AG04450 (cell line): Measurements from ENCODE around the gene NEK11. TPM values are rescaled to one million over a fixed set of nuclear protein-coding genes. Genes with fewer than 3 reads are reported as not detected.

Experiments used
- CTCF ChIA-PET: fragments of 300-600, 350-600 bp; formaldehyde crosslinking; extraction: SDS; loops from one replicate; lab custom pipeline; 2022; ENCODE audit warnings: antibody characterized with exemption, inconsistent platforms; lab: Charles Lee
- POLR2A ChIA-PET: fragments of 350-600 bp; formaldehyde crosslinking; extraction: SDS; loops from one replicate; lab custom pipeline; 2021; ENCODE audit warnings: antibody characterized with exemption, inconsistent platforms; lab: Yijun Ruan, JAX
- DNase-seq: peaks from one replicate; pipeline ENCODE4 v3.0.0-alpha.2; 2011; ENCODE audit warnings: low read depth, low spot score
- H3K27ac ChIP-seq: one replicate; pipeline ENCODE4 v1.5.1; 2012; ENCODE audit warnings: low read depth, low read length, control low read depth
- H3K27me3 ChIP-seq: one replicate; pipeline ENCODE4 v1.6.0; 2012; ENCODE audit warnings: low read length; ENCODE audit not compliant: control insufficient read depth, insufficient read depth
- H3K4me3 ChIP-seq: 2 replicates; pipeline ENCODE4 v1.5.1; 2011; ENCODE audit warnings: mild to moderate bottlenecking, low read depth, low read length, control low read depth
- H3K9me3 ChIP-seq: 2 replicates; pipeline ENCODE4 v1.5.1; 2012; ENCODE audit warnings: low read length; ENCODE audit not compliant: control insufficient read depth, insufficient read depth
- CTCF ChIP-seq: IDR thresholded peaks from 2 replicates; pipeline ENCODE4 v1.5.1; 2011; ENCODE audit warnings: low read depth, low read length, control low read depth, inconsistent platforms
- polyA plus RNA-seq: library from polyadenylated mRNA; depleted of rRNA; stranded (reverse); fragments of >200 nt; gene quantifications from 2 replicates; pipeline ENCODE4 v1.2.3, GENCODE V29; 2011

The NEK11 gene
- polyA plus RNA-seq, 1 experiment = 4.0 TPM

- DNase-seq = no peak
- no peak for TF ChIP-seq CTCF
- no peak overlapping the region for H3K27ac ChIP-seq
- POLR2A ChIA-PET = no interaction called here
- CTCF ChIA-PET = no interaction called here
- no peaks in the 10 kb centered on the region for H3K27me3 ChIP-seq
- H3K9me3 ChIP-seq = no peaks in the 10 kb centered on the region
- H3K4me3 ChIP-seq = no peak overlapping the region
These were observed 21.4 kb downstream of the NEK11 start for GRCh38 chr3:131048030-131048429.

GRCh38 chr3:131050001-131050400 lies 23.3 kb downstream of the NEK11 start:
- ChIA-PET CTCF (no interaction called here), POLR2A (no interaction called here)
- H3K9me3 ChIP-seq = no peaks in the 10 kb centered on the region

GRCh38 chr3:131053043-131053859 lies 26.6 kb downstream of the NEK11 start:
- Histone ChIP-seq H3K27me3 (no peaks in the 10 kb centered on the region), H3K27ac (no peak overlapping the region), H3K9me3 (no peaks in the 10 kb centered on the region), H3K4me3 (no peak overlapping the region)
- ChIA-PET CTCF (interaction anchor here (1.2 kb wide), 1 partner anchor 11 kb away, joined by 4 read pairs; no protein-coding TSS in a partner anchor), POLR2A (no interaction called here)
- peak; percentile 28; the same call in 1 of the 2 replicates for TF ChIP-seq CTCF
- DNase-seq = no peak

More at GRCh38 chr3:131050001-131050400, 23.3 kb downstream of the NEK11 start:
- DNase-seq = no peak
- Histone ChIP-seq H3K4me3 (no peak overlapping the region), H3K27ac (no peak overlapping the region), H3K27me3 (no peaks in the 10 kb centered on the region)
- no peak for TF ChIP-seq CTCF

- CTCF ChIA-PET = no interaction called here
- POLR2A ChIA-PET = no interaction called here
- no peak for TF ChIP-seq CTCF
- no peak overlapping the region for H3K27ac ChIP-seq
- no peak overlapping the region for H3K4me3 ChIP-seq
- H3K9me3 ChIP-seq = no peaks in the 10 kb centered on the region
- no peak for DNase-seq
- no peaks in the 10 kb centered on the region for H3K27me3 ChIP-seq
These were observed 41.3 kb downstream of the NEK11 start for GRCh38 chr3:131067983-131068382.

GRCh38 chr3:131072099-131072559 lies 45.5 kb downstream of the NEK11 start:
- no peak overlapping the region for H3K27ac ChIP-seq
- no peak for TF ChIP-seq CTCF
- ChIA-PET CTCF (no interaction called here), POLR2A (no interaction called here)
- DNase-seq = no peak
- H3K9me3 ChIP-seq = no peaks in the 10 kb centered on the region
- H3K4me3 ChIP-seq = no peak overlapping the region
- H3K27me3 ChIP-seq = no peaks in the 10 kb centered on the region
